T-helper 17 cell (primary cell): ENCODE results near the gene PLPPR2. TPM values are rescaled to one million over a fixed set of nuclear protein-coding genes. Genes with fewer than 3 reads are reported as not detected.
"Not testable (repeated sequence)": the region's sequence is repeated elsewhere in the genome, so short reads cannot be mapped to it uniquely, and the experiment has no call there.

ENCODE experiments used
- ATAC-seq: fragments of 150-1000 bp; cut with Tn5 transposase; 2 replicates; pipeline ENCODE4 v1.10.0; 2021; ENCODE audit warnings: mild to moderate bottlenecking, moderate library complexity
- DNase-seq, 3 donors: peaks; one replicate each; pipeline versions ENCODE4 v3.0.0 to v3.0.0-alpha.2; 2020 to 2021
- H3K9me3 ChIP-seq: one replicate; pipeline ENCODE4 v1.7.0; 2013; ENCODE audit warnings: low read length, mild to moderate bottlenecking; ENCODE audit not compliant: control insufficient read depth, poor library complexity, severe bottlenecking
- H3K27ac Mint-ChIP-seq: one replicate; pipeline ENCODE4 v1.8.0; 2022; ENCODE audit warnings: mild to moderate bottlenecking, moderate library complexity, mixed read lengths
- H3K27me3 Mint-ChIP-seq: one replicate; pipeline ENCODE4 v1.8.0; 2022; ENCODE audit warnings: mixed read lengths
- H3K36me3 Mint-ChIP-seq: one replicate; pipeline ENCODE4 v1.8.0; 2022; ENCODE audit warnings: low read depth, mixed read lengths
- H3K4me1 Mint-ChIP-seq: one replicate; pipeline ENCODE4 v1.8.0; 2022; ENCODE audit warnings: mild to moderate bottlenecking, mixed read lengths
- H3K4me3 Mint-ChIP-seq: one replicate; pipeline ENCODE4 v1.8.0; 2022; ENCODE audit warnings: mild to moderate bottlenecking, moderate library complexity, mixed read lengths
- total RNA-seq, 4 donors: library from RNA in 2 of 4; stranded (reverse) in 2 of 4; gene quantifications; one replicate each; pipeline ENCODE4 v1.2.3 and lab custom pipeline; 2022 to 2026

Gene PLPPR2
- 1 to 10 TPM; 7.1 to 7.5 TPM for total RNA-seq
- 4.4 to 6.9 reads per million in 2 donors for total RNA-seq (lab: John Stamatoyannopoulos, UW)

GRCh38 chr19:11355160-11356073 is at the start of gene PLPPR2:
Gene PLPPR2, plus strand, starts transcription at chr19:11355432. Its CDS starts 2,242 bp downstream, at chr19:11357674.
- H3K9me3 ChIP-seq: no peaks in the 10 kb centered on the region
- peaks cover 17% of the 10 kb centered on the region for H3K4me1 Mint-ChIP-seq
- peak within 1 kb of the TSS; percentile 86 for H3K4me3 Mint-ChIP-seq
- H3K27me3 Mint-ChIP-seq: peaks cover 10% of the 10 kb centered on the region
- H3K36me3 Mint-ChIP-seq: no peaks in the 10 kb centered on the region
- H3K27ac Mint-ChIP-seq: peak within 1 kb of the TSS; percentile 14
- DNase-seq (peak; percentile 75 to 79 (median 79)), ATAC-seq (peak; percentile 99)

GRCh38 chr19:11306337-11306736 is 48.9 kb upstream of the PLPPR2 start:
- peaks cover 22% of the 10 kb centered on the region for H3K27me3 Mint-ChIP-seq
- no peak overlapping the region for H3K4me3 Mint-ChIP-seq
- H3K9me3 ChIP-seq: no peaks in the 10 kb centered on the region
- H3K4me1 Mint-ChIP-seq: peaks cover 4% of the 10 kb centered on the region
- H3K36me3 Mint-ChIP-seq: peaks cover 8% of the 10 kb centered on the region
- DNase-seq: no peak
- no peak overlapping the region for H3K27ac Mint-ChIP-seq
- ATAC-seq: no peak

GRCh38 chr19:11320278-11320995 is 34.8 kb upstream of the PLPPR2 start:
- H3K27me3 Mint-ChIP-seq: peaks cover 24% of the 10 kb centered on the region
- not testable (repeated sequence) for H3K27ac Mint-ChIP-seq, H3K36me3 Mint-ChIP-seq, DNase-seq, H3K9me3 ChIP-seq, H3K4me3 Mint-ChIP-seq, ATAC-seq
- H3K4me1 Mint-ChIP-seq: peaks cover 12% of the 10 kb centered on the region

- no peak for DNase-seq
- ATAC-seq: no peak
- Mint-ChIP-seq H3K4me1 (peaks cover 12% of the 10 kb centered on the region), H3K27me3 (peaks cover 24% of the 10 kb centered on the region), H3K36me3 (peaks cover 3% of the 10 kb centered on the region), H3K4me3 (no peak overlapping the region), H3K27ac (peak overlapping the region; percentile 16)
- H3K9me3 ChIP-seq: no peaks in the 10 kb centered on the region
These were observed 33.8 kb upstream of the PLPPR2 start for GRCh38 chr19:11321191-11322126.

GRCh38 chr19:11322269-11323024 is 32.8 kb upstream of the PLPPR2 start:
- Mint-ChIP-seq H3K27ac (no peak overlapping the region), H3K4me3 (no peak overlapping the region), H3K4me1 (peaks cover 10% of the 10 kb centered on the region), H3K36me3 (peaks cover 3% of the 10 kb centered on the region), H3K27me3 (peaks cover 24% of the 10 kb centered on the region)
- no peaks in the 10 kb centered on the region for H3K9me3 ChIP-seq
- ATAC-seq (no peak), DNase-seq (no peak)

GRCh38 chr19:11323601-11324078 is 31.6 kb upstream of the PLPPR2 start:
- ATAC-seq (no peak), DNase-seq (no peak)
- Mint-ChIP-seq H3K27ac (no peak overlapping the region), H3K4me3 (no peak overlapping the region), H3K36me3 (no peaks in the 10 kb centered on the region), H3K27me3 (peaks cover 17% of the 10 kb centered on the region), H3K4me1 (peaks cover 10% of the 10 kb centered on the region)
- H3K9me3 ChIP-seq: no peaks in the 10 kb centered on the region

GRCh38 chr19:11324079-11324661 is 31.1 kb upstream of the PLPPR2 start:
- peak overlapping the region; percentile 24 for H3K27ac Mint-ChIP-seq
- no peaks in the 10 kb centered on the region for H3K36me3 Mint-ChIP-seq

GRCh38 chr19:11324748-11325389 is 30.4 kb upstream of the PLPPR2 start:
- H3K4me1 Mint-ChIP-seq: peaks cover 10% of the 10 kb centered on the region
- ATAC-seq (no peak), DNase-seq (no peak)
- H3K27ac Mint-ChIP-seq: peak overlapping the region; percentile 24
- H3K27me3 Mint-ChIP-seq: peaks cover 14% of the 10 kb centered on the region
- no peaks in the 10 kb centered on the region for H3K36me3 Mint-ChIP-seq
- no peaks in the 10 kb centered on the region for H3K9me3 ChIP-seq
- no peak overlapping the region for H3K4me3 Mint-ChIP-seq

More at GRCh38 chr19:11324079-11324661, 31.1 kb upstream of the PLPPR2 start:
- Mint-ChIP-seq H3K27me3 (peaks cover 14% of the 10 kb centered on the region), H3K4me3 (peak overlapping the region; percentile 33), H3K4me1 (peaks cover 10% of the 10 kb centered on the region)
- ATAC-seq (peak; percentile 54), DNase-seq (no peak)
- H3K9me3 ChIP-seq: no peaks in the 10 kb centered on the region

GRCh38 chr19:11325544-11325943 is 29.7 kb upstream of the PLPPR2 start:
- Mint-ChIP-seq H3K4me1 (peaks cover 10% of the 10 kb centered on the region), H3K36me3 (no peaks in the 10 kb centered on the region), H3K27me3 (peaks cover 11% of the 10 kb centered on the region), H3K4me3 (no peak overlapping the region), H3K27ac (peak overlapping the region; percentile 8)
- DNase-seq: no peak
- H3K9me3 ChIP-seq: no peaks in the 10 kb centered on the region
- no peak for ATAC-seq

GRCh38 chr19:11330127-11330526 is 25.1 kb upstream of the PLPPR2 start:
- ATAC-seq: no peak
- no peaks in the 10 kb centered on the region for H3K9me3 ChIP-seq
- H3K27me3 Mint-ChIP-seq: no peaks in the 10 kb centered on the region
- no peak overlapping the region for H3K27ac Mint-ChIP-seq
- no peak overlapping the region for H3K4me3 Mint-ChIP-seq
- H3K4me1 Mint-ChIP-seq: peaks cover 2% of the 10 kb centered on the region
- H3K36me3 Mint-ChIP-seq: peaks cover 5% of the 10 kb centered on the region
- DNase-seq: no peak

GRCh38 chr19:11331502-11331901 is 23.7 kb upstream of the PLPPR2 start:
- H3K4me3 Mint-ChIP-seq: peak overlapping the region; percentile 12
- peaks cover 5% of the 10 kb centered on the region for H3K36me3 Mint-ChIP-seq
- no peaks in the 10 kb centered on the region for H3K27me3 Mint-ChIP-seq
- DNase-seq: no peak
- H3K27ac Mint-ChIP-seq: no peak overlapping the region
- no peak for ATAC-seq
- no peaks in the 10 kb centered on the region for H3K9me3 ChIP-seq
- peaks cover 2% of the 10 kb centered on the region for H3K4me1 Mint-ChIP-seq
